Esophagus muscularis mucosa (tissue), 4 donors: ENCODE data around the gene TPCN1. TPM values are rescaled to one million over a fixed set of nuclear protein-coding genes. Genes with fewer than 3 reads are reported as not detected.

Experiments
- DNase-seq: peaks from one replicate; pipeline ENCODE4 v3.0.0-alpha.2; 2017; ENCODE audit errors: extremely low spot score
- H3K27ac ChIP-seq, 4 donors: fragments of 200-600 bp; sonication (generic); replicated peaks in 1 of 4; 1 replicate in 3 of 4; 2 replicates in 1 of 4; pipeline ENCODE4 v1.5.1; 2016 to 2019; ENCODE audit warnings: mild to moderate bottlenecking in 1 of 4
- H3K27me3 ChIP-seq, 4 donors: fragments of 200-600 bp; sonication (generic); one replicate each; pipeline versions ENCODE4 v1.5.1 to v1.6.0; 2016 to 2019
- H3K36me3 ChIP-seq, 4 donors: fragments of 200-600 bp; sonication (generic); one replicate each; pipeline ENCODE4 v1.5.1; 2016 to 2019
- H3K4me1 ChIP-seq, 4 donors: fragments of 200-600 bp; sonication (generic); one replicate each; pipeline ENCODE4 v1.5.1; 2016 to 2019
- H3K4me3 ChIP-seq, 4 donors: fragments of 200-600 bp; sonication (generic); 1 replicate in 2 of 4; 2 replicates in 2 of 4; pipeline ENCODE4 v1.5.1; 2016 to 2019; ENCODE audit warnings: mild to moderate bottlenecking in 4 of 4, moderate library complexity in 1 of 4
- H3K9me3 ChIP-seq, 4 donors: fragments of 200-600 bp; sonication (generic); 1 replicate in 3 of 4; 2 replicates in 1 of 4; pipeline ENCODE4 v1.5.1; 2016 to 2019
- CTCF ChIP-seq, 3 experiments: fragments of 200-600 bp in 2 of 3; fragments of 450-650 bp in 1 of 3; sonication (generic) in 2 of 3; IDR thresholded peaks; one replicate each; pipeline ENCODE4 v1.5.1; 2017 to 2019; ENCODE audit warnings: antibody characterized with exemption in 3 of 3, mild to moderate bottlenecking in 2 of 3, moderate library complexity in 1 of 3
- EP300 ChIP-seq: sonication (generic); formaldehyde crosslinking; IDR thresholded peaks from one replicate; pipeline ENCODE4 v1.6.1; 2017; ENCODE audit warnings: antibody characterized with exemption
- POLR2A ChIP-seq: fragments of 450-650 bp; IDR thresholded peaks from one replicate; pipeline ENCODE4 v1.6.1; 2017; ENCODE audit warnings: antibody characterized with exemption, moderate library complexity, mild to moderate bottlenecking, low read depth
- POLR2AphosphoS5 ChIP-seq, 2 donors: sonication (generic); formaldehyde crosslinking; IDR thresholded peaks; one replicate each; pipeline ENCODE4 v1.6.1; 2017; ENCODE audit warnings: antibody characterized with exemption in 2 of 2
- WGBS: methylation state at CpG from one replicate; pipeline ENCODE4 v1.1.5; 2018; 5-methylcytosine and 5-hydroxymethylcytosine counted together
- intact Hi-C: fragments of 100-400 bp; cut with DNase I; formaldehyde crosslinking; loops from one replicate; pipeline ENCODE4 v1.15.1; 2023
- total RNA-seq, 4 donors: library from RNA; depleted of rRNA; stranded (reverse); fragments of >200 nt; gene quantifications; one replicate each; pipeline versions ENCODE4 v1.1.0 to v1.2.1, GENCODE V29; 2016

TPCN1 gene
- total RNA-seq, 4 donors from 2014 or later = 31.1 to 54.0 (median 34.5) TPM

DNA sequence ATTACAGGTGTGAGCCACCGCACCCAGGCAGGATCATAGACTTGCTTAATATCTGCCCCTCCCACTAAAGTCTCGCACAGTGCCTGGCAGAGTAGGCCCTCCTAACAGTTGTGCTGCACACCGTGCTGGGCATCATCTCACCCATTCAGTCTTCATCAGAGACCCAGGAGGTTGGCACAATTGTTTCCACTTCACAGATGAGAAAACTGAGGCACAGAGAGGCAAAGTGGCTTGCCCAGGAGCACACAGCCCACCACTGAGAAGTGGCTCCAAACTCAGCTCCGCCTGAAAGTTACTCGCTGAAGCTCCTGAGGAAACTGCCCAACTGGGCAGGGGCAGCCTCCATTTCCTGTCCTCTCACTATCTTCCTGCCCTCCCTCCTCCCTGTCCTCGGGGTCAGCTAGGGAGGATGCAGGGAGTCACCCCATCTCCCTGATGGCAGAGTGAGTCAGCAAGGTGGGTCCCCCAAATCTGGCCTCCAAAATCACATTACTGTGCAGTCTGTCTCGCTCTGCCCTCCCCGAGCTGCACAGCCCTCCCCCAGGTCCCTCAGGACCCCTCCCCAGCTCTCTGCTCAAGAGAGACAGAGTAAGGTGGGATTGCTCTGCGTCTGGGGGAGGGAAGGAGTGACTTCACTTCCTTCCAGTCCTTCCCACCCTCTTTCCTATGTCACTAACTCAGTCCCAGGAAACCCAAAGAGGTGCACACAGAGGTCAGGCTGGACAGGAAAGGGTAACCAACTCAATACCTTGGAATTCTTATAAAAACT is 107.9 kb downstream of the TPCN1 start:
- no peak for TF ChIP-seq EP300
- no peak for TF ChIP-seq POLR2AphosphoS5 (IDR thresholded peaks at IDR 0.05)
- TF ChIP-seq CTCF (IDR thresholded peaks at IDR 0.05) = no peak
- no peak for TF ChIP-seq POLR2A
- Histone ChIP-seq H3K4me3 (no peak overlapping the region), H3K9me3 (no peaks in the 10 kb centered on the region), H3K4me1 (peaks cover 26 to 45% (median 38%) of the 10 kb centered on the region in 4 donors), H3K36me3 (peaks cover 5 to 32% (median 25%) of the 10 kb centered on the region in 4 donors), H3K27me3 (no peaks in the 10 kb centered on the region), H3K27ac (peak overlapping the region in 2 of 4 donors; percentile 4 to 8)
- intact Hi-C loops = no loop called here
- no peak for DNase-seq
- 92% methylated on average over 7 of the region's 9 CpGs for WGBS

GRCh38 chr12:113329791-113330417 is 108.6 kb downstream of the TPCN1 start:
- H3K9me3 ChIP-seq = no peaks in the 10 kb centered on the region
- no peak overlapping the region for H3K27ac ChIP-seq
- no peaks in the 10 kb centered on the region for H3K27me3 ChIP-seq
- no peak for DNase-seq
- TF ChIP-seq EP300 (no peak), CTCF (IDR thresholded peaks at IDR 0.05) (no peak), POLR2AphosphoS5 (IDR thresholded peaks at IDR 0.05) (no peak), POLR2A (no peak)
- intact Hi-C loops = no loop called here
- peaks cover 5 to 32% (median 25%) of the 10 kb centered on the region in 4 donors for H3K36me3 ChIP-seq
- WGBS = 88% methylated on average over 1 of the region's 1 CpG
- peaks cover 26 to 50% (median 42%) of the 10 kb centered on the region in 4 donors for H3K4me1 ChIP-seq
- H3K4me3 ChIP-seq = no peak overlapping the region

GRCh38 chr12:113330505-113330904 is 109.2 kb downstream of the TPCN1 start:
- no peak for DNase-seq
- H3K4me3 ChIP-seq = no peak overlapping the region
- no peak for TF ChIP-seq CTCF (IDR thresholded peaks at IDR 0.05)
- TF ChIP-seq EP300 = no peak
- no peak for TF ChIP-seq POLR2AphosphoS5 (IDR thresholded peaks at IDR 0.05)
- no peak for TF ChIP-seq POLR2A
- no peak overlapping the region for H3K27ac ChIP-seq
- peaks cover 26 to 55% (median 46%) of the 10 kb centered on the region in 4 donors for H3K4me1 ChIP-seq
- intact Hi-C loops = no loop called here
- no peaks in the 10 kb centered on the region for H3K27me3 ChIP-seq
- 100% methylated on average over 2 of the region's 2 CpGs for WGBS
- H3K9me3 ChIP-seq = no peaks in the 10 kb centered on the region
- H3K36me3 ChIP-seq = peaks cover 5 to 32% (median 25%) of the 10 kb centered on the region in 4 donors

DNA sequence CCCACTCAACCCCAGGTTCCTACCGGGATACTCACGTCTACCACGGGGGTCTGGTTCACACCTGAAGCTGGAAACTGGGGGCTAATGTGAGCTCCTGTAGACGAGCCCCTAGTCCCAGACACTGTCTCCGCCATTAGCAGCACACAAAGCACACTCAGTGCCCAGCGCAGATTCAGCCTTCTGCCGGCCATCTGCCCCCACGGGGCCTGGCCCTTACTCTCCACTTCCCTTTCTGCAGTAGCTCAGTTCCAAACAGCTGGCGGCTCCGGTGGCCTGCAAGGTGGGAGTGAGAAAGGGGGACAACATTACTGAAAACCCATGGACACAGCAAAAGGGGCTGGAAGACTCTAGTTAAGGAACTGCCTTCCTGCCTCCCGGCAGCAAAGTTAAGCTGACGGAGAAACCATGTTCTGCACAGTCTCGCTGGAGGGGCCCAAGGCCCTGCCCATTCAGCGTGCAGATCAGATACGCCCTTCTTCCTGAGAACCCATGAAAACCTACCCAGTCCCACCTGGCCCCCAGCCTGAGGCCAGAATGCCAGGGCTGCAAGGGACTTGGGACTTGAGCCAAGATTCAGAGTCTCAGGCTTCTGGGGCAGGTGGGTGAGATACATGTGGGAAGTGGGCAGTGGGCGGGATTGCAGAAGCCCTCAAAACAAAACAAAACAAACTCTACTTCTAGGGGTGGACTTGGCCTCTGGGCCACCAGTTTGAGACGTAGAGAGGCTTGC is 111.6 kb downstream of the TPCN1 start:
- H3K4me1 ChIP-seq = peaks cover 22 to 49% (median 40%) of the 10 kb centered on the region in 4 donors
- H3K9me3 ChIP-seq = no peaks in the 10 kb centered on the region
- peak overlapping the region in 1 of 4 donors; percentile 28 for H3K27ac ChIP-seq
- H3K27me3 ChIP-seq = no peaks in the 10 kb centered on the region
- intact Hi-C loops = no loop called here
- peaks cover 5 to 32% (median 25%) of the 10 kb centered on the region in 4 donors for H3K36me3 ChIP-seq
- 86% methylated on average over 13 of the region's 17 CpGs for WGBS
- peak overlapping the region; percentile 66 to 89 (median 72) for H3K4me3 ChIP-seq
- TF ChIP-seq POLR2AphosphoS5 (IDR thresholded peaks at IDR 0.05) = no peak
- no peak for DNase-seq

DNA sequence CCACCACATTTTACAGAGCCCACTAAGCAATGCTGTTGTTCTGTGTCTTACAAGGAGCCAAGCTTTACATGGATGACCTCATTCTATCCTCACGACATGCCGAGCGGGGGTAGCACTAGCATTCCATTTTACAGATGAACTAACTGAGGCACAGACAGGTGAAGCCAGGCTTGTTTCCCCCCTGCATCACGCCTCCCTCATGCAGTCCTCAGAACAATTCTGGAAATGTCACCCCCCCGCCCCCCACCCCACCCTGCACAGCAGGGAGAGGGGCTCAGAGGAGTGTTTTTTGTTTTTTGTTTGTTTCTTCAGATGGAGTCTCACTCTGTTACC is 112.1 kb downstream of the TPCN1 start:
- H3K27ac ChIP-seq = peak overlapping the region in 3 of 4 donors; percentile 28 to 84 (median 74)
- H3K9me3 ChIP-seq = no peaks in the 10 kb centered on the region
- H3K36me3 ChIP-seq = peaks cover 5 to 32% (median 25%) of the 10 kb centered on the region in 4 donors
- WGBS = 79% methylated on average over 5 of the region's 5 CpGs
- TF ChIP-seq POLR2AphosphoS5 (IDR thresholded peaks at IDR 0.05) (no peak), CTCF (IDR thresholded peaks at IDR 0.05) (no peak), EP300 (no peak), POLR2A (no peak)
- DNase-seq = no peak
- H3K4me1 ChIP-seq = peaks cover 22 to 46% (median 38%) of the 10 kb centered on the region in 4 donors
- intact Hi-C loops = no loop called here
- H3K4me3 ChIP-seq = peak overlapping the region; percentile 66 to 89 (median 72)
- H3K27me3 ChIP-seq = no peaks in the 10 kb centered on the region
